Tibial nerve (tissue), 4 donors: ENCODE data around the gene CLMP. TPM values are rescaled to one million over a fixed set of nuclear protein-coding genes. Genes with fewer than 3 reads are reported as not detected.

Experiments
- DNase-seq, 2 donors: peaks; one replicate each; pipeline ENCODE4 v3.0.0-alpha.2; 2019; ENCODE audit warnings: low spot score in 2 of 2
- H3K27ac ChIP-seq, 4 donors: fragments of 200-600 bp; sonication (generic) in 3 of 4; one replicate each; pipeline ENCODE4 v1.5.1; 2017 to 2019; ENCODE audit warnings: mild to moderate bottlenecking in 1 of 4
- H3K27me3 ChIP-seq, 2 donors: fragments of 200-600 bp; sonication (generic) in 1 of 2; one replicate each; pipeline versions ENCODE4 v1.5.1 to v1.6.0; 2017 to 2019
- H3K36me3 ChIP-seq, 3 donors: fragments of 200-600 bp; sonication (generic); one replicate each; pipeline ENCODE4 v1.5.1; 2018 to 2019
- H3K4me1 ChIP-seq, 4 donors: fragments of 200-600 bp; sonication (generic) in 3 of 4; one replicate each; pipeline ENCODE4 v1.5.1; 2017 to 2019
- H3K4me3 ChIP-seq, 4 donors: fragments of 200-600 bp; sonication (generic) in 3 of 4; one replicate each; pipeline ENCODE4 v1.5.1; 2017 to 2019; ENCODE audit warnings: mild to moderate bottlenecking in 1 of 4, moderate library complexity in 1 of 4
- H3K9me3 ChIP-seq, 4 donors: fragments of 200-600 bp; sonication (generic) in 3 of 4; one replicate each; pipeline ENCODE4 v1.5.1; 2017 to 2019
- CTCF ChIP-seq, 5 experiments: fragments of 200-600 bp in 3 of 5; fragments of 450-650 bp in 2 of 5; sonication (generic) in 3 of 5; IDR thresholded peaks; one replicate each; pipeline ENCODE4 v1.5.1; 2016 to 2019; ENCODE audit warnings: antibody characterized with exemption in 5 of 5, mild to moderate bottlenecking in 3 of 5, moderate library complexity in 2 of 5
- EP300 ChIP-seq, 2 donors: sonication (generic); formaldehyde crosslinking; IDR thresholded peaks; one replicate each; pipeline ENCODE4 v1.6.1; 2017; ENCODE audit warnings: antibody characterized with exemption in 2 of 2, mild to moderate bottlenecking in 1 of 2
- POLR2A ChIP-seq, 2 donors: fragments of 450-650 bp; IDR thresholded peaks; one replicate each; pipeline ENCODE4 v1.6.1; 2017; ENCODE audit warnings: antibody characterized with exemption in 2 of 2, mild to moderate bottlenecking in 2 of 2, moderate library complexity in 2 of 2
- WGBS, 2 donors: methylation state at CpG; one replicate each; pipeline ENCODE4 v1.1.5; 2018; 5-methylcytosine and 5-hydroxymethylcytosine counted together
- total RNA-seq, 4 donors: library from RNA; depleted of rRNA; stranded (reverse); fragments of >200 nt; gene quantifications; one replicate each; pipeline ENCODE4 v1.1.0, GENCODE V29; 2016

Gene CLMP
- total RNA-seq, 4 donors from 2014 or later = 82.5 to 98.6 (median 89.7) TPM

GRCh38 chr11:123217897-123218296, 22.8 kb upstream of the CLMP start:
- peaks cover 0 to 10% of the 10 kb centered on the region in 2 donors for H3K27me3 ChIP-seq
- H3K36me3 ChIP-seq = no peaks in the 10 kb centered on the region
- H3K4me3 ChIP-seq = no peak overlapping the region
- no peak overlapping the region for H3K27ac ChIP-seq
- TF ChIP-seq POLR2A (IDR thresholded peaks at IDR 0.05) = no peak
- no peak for TF ChIP-seq CTCF (IDR thresholded peaks at IDR 0.05)
- no peak for TF ChIP-seq EP300 (IDR thresholded peaks at IDR 0.05)
- WGBS, 2 donors = 21% methylated on average over 3 of the region's 3 CpGs
- peaks cover 0 to 12% (median 0%) of the 10 kb centered on the region in 4 donors for H3K4me1 ChIP-seq
- peaks cover 0 to 8% (median 2%) of the 10 kb centered on the region in 4 donors for H3K9me3 ChIP-seq
- no peak for DNase-seq

GRCh38 chr11:123216249-123216648, 21.2 kb upstream of the CLMP start:
- H3K27me3 ChIP-seq = peaks cover 0 to 23% of the 10 kb centered on the region in 2 donors
- 81 to 82% methylated on average over 12 of the region's 12 CpGs for WGBS, 2 donors
- no peak for TF ChIP-seq CTCF (IDR thresholded peaks at IDR 0.05)
- no peak for TF ChIP-seq POLR2A (IDR thresholded peaks at IDR 0.05)
- TF ChIP-seq EP300 (IDR thresholded peaks at IDR 0.05) = no peak
- H3K36me3 ChIP-seq = no peaks in the 10 kb centered on the region
- H3K4me1 ChIP-seq = peaks cover 0 to 17% (median 0%) of the 10 kb centered on the region in 4 donors
- DNase-seq = no peak
- H3K27ac ChIP-seq = no peak overlapping the region
- no peaks in the 10 kb centered on the region for H3K9me3 ChIP-seq
- no peak overlapping the region for H3K4me3 ChIP-seq

GRCh38 chr11:123214940-123215339, 19.9 kb upstream of the CLMP start:
- Histone ChIP-seq H3K4me1 (peaks cover 0 to 17% (median 0%) of the 10 kb centered on the region in 4 donors), H3K36me3 (no peaks in the 10 kb centered on the region), H3K27me3 (peaks cover 0 to 27% of the 10 kb centered on the region in 2 donors), H3K9me3 (no peaks in the 10 kb centered on the region), H3K4me3 (no peak overlapping the region), H3K27ac (no peak overlapping the region)
- TF ChIP-seq EP300 (IDR thresholded peaks at IDR 0.05) (no peak), CTCF (IDR thresholded peaks at IDR 0.05) (no peak), POLR2A (IDR thresholded peaks at IDR 0.05) (no peak)
- DNase-seq = no peak
- 96 to 100% methylated on average over 1 of the region's 1 CpG for WGBS, 2 donors

- no peaks in the 10 kb centered on the region for H3K9me3 ChIP-seq
- no peak overlapping the region for H3K4me3 ChIP-seq
- H3K27ac ChIP-seq = no peak overlapping the region
- peaks cover 0 to 17% (median 0%) of the 10 kb centered on the region in 4 donors for H3K4me1 ChIP-seq
- no peaks in the 10 kb centered on the region for H3K36me3 ChIP-seq
- no peak for TF ChIP-seq EP300 (IDR thresholded peaks at IDR 0.05)
- no peak for TF ChIP-seq POLR2A (IDR thresholded peaks at IDR 0.05)
- TF ChIP-seq CTCF (IDR thresholded peaks at IDR 0.05) = no peak
- peaks cover 0 to 27% of the 10 kb centered on the region in 2 donors for H3K27me3 ChIP-seq
- no peak for DNase-seq
- WGBS, 2 donors = 72 to 74% methylated on average over 4 of the region's 4 CpGs
These were observed 19.3 kb upstream of the CLMP start for GRCh38 chr11:123214396-123214795.

GRCh38 chr11:123213307-123213771, 18.3 kb upstream of the CLMP start:
- no peak overlapping the region for H3K27ac ChIP-seq
- no peak overlapping the region for H3K4me3 ChIP-seq
- no peaks in the 10 kb centered on the region for H3K36me3 ChIP-seq
- H3K4me1 ChIP-seq = peaks cover 0 to 9% (median 0%) of the 10 kb centered on the region in 4 donors
- no peaks in the 10 kb centered on the region for H3K9me3 ChIP-seq
- H3K27me3 ChIP-seq = peaks cover 0 to 34% of the 10 kb centered on the region in 2 donors
- no peak for TF ChIP-seq POLR2A (IDR thresholded peaks at IDR 0.05)
- TF ChIP-seq CTCF (IDR thresholded peaks at IDR 0.05) = no peak
- TF ChIP-seq EP300 (IDR thresholded peaks at IDR 0.05) = no peak
- DNase-seq = no peak
- 57 to 64% methylated on average over 11 of the region's 11 CpGs for WGBS, 2 donors
